MM.1S (cell line): ENCODE data around the gene LILRB4.
"Not testable (repeated sequence)": the region's sequence is repeated elsewhere in the genome, so short reads cannot be mapped to it uniquely, and the experiment has no call there.

Source experiments
- DNase-seq: peaks from one replicate; pipeline ENCODE4 v3.0.0-alpha.2; 2015
- H2AFZ ChIP-seq: fragments of 300-600 bp; sonication (generic); 2 replicates; pipeline ENCODE4 v1.6.0; 2016; ENCODE audit warnings: antibody characterized with exemption, low read length
- H3F3A ChIP-seq: fragments of 300-600 bp; sonication (generic); 2 replicates; pipeline ENCODE4 v1.6.1; 2016; ENCODE audit warnings: mild to moderate bottlenecking, antibody characterized with exemption, low read length, moderate library complexity, mixed read lengths; ENCODE audit not compliant: insufficient read depth
- H3K27ac ChIP-seq: fragments of 300-600 bp; sonication (generic); 2 replicates; pipeline ENCODE4 v1.5.1; 2016; ENCODE audit warnings: mild to moderate bottlenecking, low read length
- H3K27me3 ChIP-seq: fragments of 300-600 bp; sonication (generic); replicated peaks from 2 replicates; pipeline ENCODE4 v1.6.0; 2016; ENCODE audit warnings: low read length; ENCODE audit not compliant: insufficient read depth
- H3K36me3 ChIP-seq: fragments of 300-600 bp; sonication (generic); replicated peaks from 2 replicates; pipeline ENCODE4 v1.6.1; 2016; ENCODE audit warnings: mild to moderate bottlenecking, low read length, mixed read lengths; ENCODE audit not compliant: insufficient read depth
- H3K4me1 ChIP-seq: fragments of 300-600 bp; sonication (generic); 2 replicates; pipeline ENCODE4 v1.6.1; 2016; ENCODE audit warnings: low read length, mixed read lengths
- H3K4me2 ChIP-seq: fragments of 300-600 bp; sonication (generic); 2 replicates; pipeline ENCODE4 v1.6.0; 2016; ENCODE audit warnings: low read depth, low read length
- H3K4me3 ChIP-seq: fragments of 300-600 bp; sonication (generic); 2 replicates; pipeline ENCODE4 v1.5.1; 2016; ENCODE audit warnings: low read length, mixed read lengths
- H3K79me2 ChIP-seq: fragments of 300-600 bp; sonication (generic); 2 replicates; pipeline ENCODE4 v1.6.1; 2016; ENCODE audit warnings: mixed run types, low read length, mixed read lengths
- H3K9ac ChIP-seq: fragments of 300-600 bp; sonication (generic); 2 replicates; pipeline ENCODE4 v1.6.1; 2016; ENCODE audit warnings: low read length, mixed read lengths
- H3K9me2 ChIP-seq: fragments of 300-600 bp; sonication (generic); replicated peaks from 2 replicates; pipeline ENCODE4 v1.6.1; 2016; ENCODE audit warnings: mild to moderate bottlenecking, low read length, mixed read lengths; ENCODE audit not compliant: insufficient read depth
- H3K9me3 ChIP-seq: fragments of 300-600 bp; sonication (generic); replicated peaks from 2 replicates; pipeline ENCODE4 v1.6.1; 2016; ENCODE audit warnings: mild to moderate bottlenecking, low read length, mixed read lengths; ENCODE audit not compliant: insufficient read depth
- H4K20me1 ChIP-seq: fragments of 300-600 bp; sonication (generic); 2 replicates; pipeline ENCODE4 v1.6.1; 2016; ENCODE audit warnings: mild to moderate bottlenecking, low read length, moderate library complexity, mixed read lengths; ENCODE audit not compliant: insufficient read depth
- EZH2 ChIP-seq: fragments of 300-600 bp; sonication (generic); optimal IDR thresholded peaks from 2 replicates; pipeline ENCODE3; 2017; ENCODE audit warnings: low read depth, mild to moderate bottlenecking, antibody characterized with exemption, low read length, mixed read lengths
- EZH2phosphoT487 ChIP-seq: fragments of 300-600 bp; sonication (generic); IDR thresholded peaks from 2 replicates; pipeline ENCODE4 v1.6.1; 2018; ENCODE audit warnings: antibody characterized with exemption, low read length
- TF ChIP-seq, protein P1 (sequence below): fragments of 300-600 bp; sonication (generic); IDR thresholded peaks from 2 replicates; pipeline ENCODE4 v1.5.1; 2016; ENCODE audit warnings: antibody characterized with exemption, low read length, mixed read lengths

Gene LILRB4

DNA sequence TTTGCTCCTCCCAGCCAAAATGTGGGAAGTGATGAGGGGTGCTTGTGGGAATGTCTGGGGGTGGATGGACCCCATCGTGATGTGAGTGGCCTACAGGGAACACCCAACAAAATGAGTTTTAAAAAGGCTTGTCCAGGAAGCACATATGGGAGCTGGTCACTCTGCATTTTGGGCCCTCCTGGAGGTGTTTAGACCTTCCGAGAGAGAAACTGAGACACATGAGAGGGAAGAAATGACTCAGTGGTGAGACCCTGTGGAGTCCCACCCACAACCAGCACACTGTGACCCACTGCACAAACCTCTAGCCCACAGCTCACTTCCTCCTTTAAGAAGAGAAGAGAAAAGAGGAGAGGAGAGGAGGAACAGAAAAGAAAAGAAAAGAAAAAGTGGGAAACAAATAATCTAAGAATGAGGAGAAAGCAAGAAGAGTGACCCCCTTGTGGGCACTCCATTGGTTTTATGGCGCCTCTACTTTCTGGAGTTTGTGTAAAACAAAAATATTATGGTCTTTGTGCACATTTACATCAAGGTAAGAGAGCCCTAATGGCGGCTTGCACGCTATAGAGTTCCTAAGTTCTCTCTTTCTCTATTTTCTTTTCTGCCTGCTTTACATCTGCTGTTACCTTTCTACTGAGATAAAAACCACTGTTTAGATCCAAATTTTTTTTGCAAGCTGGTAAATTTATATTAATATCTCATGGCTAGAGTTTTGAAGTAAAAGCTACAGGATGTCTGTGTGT, 45.8 kb upstream of the LILRB4 start:
- Histone ChIP-seq H3K4me1 (no peaks in the 10 kb centered on the region), H3K27ac (no peak overlapping the region), H3F3A (no peaks in the 10 kb centered on the region), H3K9ac (no peak overlapping the region), H4K20me1 (no peaks in the 10 kb centered on the region), H2AFZ (no peak overlapping the region), H3K9me2 (no peaks in the 10 kb centered on the region), H3K79me2 (no peaks in the 10 kb centered on the region), H3K4me2 (no peak overlapping the region), H3K36me3 (no peaks in the 10 kb centered on the region), H3K9me3 (no peaks in the 10 kb centered on the region), H3K27me3 (peaks cover 82% of the 10 kb centered on the region), H3K4me3 (no peak overlapping the region)
- no peak for DNase-seq
- TF ChIP-seq EZH2 (no peak), EZH2phosphoT487 (no peak)
- TF ChIP-seq, protein P1, sequence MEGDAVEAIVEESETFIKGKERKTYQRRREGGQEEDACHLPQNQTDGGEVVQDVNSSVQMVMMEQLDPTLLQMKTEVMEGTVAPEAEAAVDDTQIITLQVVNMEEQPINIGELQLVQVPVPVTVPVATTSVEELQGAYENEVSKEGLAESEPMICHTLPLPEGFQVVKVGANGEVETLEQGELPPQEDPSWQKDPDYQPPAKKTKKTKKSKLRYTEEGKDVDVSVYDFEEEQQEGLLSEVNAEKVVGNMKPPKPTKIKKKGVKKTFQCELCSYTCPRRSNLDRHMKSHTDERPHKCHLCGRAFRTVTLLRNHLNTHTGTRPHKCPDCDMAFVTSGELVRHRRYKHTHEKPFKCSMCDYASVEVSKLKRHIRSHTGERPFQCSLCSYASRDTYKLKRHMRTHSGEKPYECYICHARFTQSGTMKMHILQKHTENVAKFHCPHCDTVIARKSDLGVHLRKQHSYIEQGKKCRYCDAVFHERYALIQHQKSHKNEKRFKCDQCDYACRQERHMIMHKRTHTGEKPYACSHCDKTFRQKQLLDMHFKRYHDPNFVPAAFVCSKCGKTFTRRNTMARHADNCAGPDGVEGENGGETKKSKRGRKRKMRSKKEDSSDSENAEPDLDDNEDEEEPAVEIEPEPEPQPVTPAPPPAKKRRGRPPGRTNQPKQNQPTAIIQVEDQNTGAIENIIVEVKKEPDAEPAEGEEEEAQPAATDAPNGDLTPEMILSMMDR = no peak

- Histone ChIP-seq H3K79me2 (no peaks in the 10 kb centered on the region), H3K27ac (no peak overlapping the region), H3K4me2 (no peak overlapping the region), H3K9me3 (no peaks in the 10 kb centered on the region), H3K4me3 (no peak overlapping the region), H3K27me3 (peaks cover 77% of the 10 kb centered on the region), H2AFZ (no peak overlapping the region), H3K9ac (no peak overlapping the region), H3K4me1 (no peaks in the 10 kb centered on the region), H3K9me2 (no peaks in the 10 kb centered on the region), H4K20me1 (no peaks in the 10 kb centered on the region), H3K36me3 (no peaks in the 10 kb centered on the region), H3F3A (no peaks in the 10 kb centered on the region)
- DNase-seq = no peak
- no peak for TF ChIP-seq EZH2
- TF ChIP-seq, protein P1 = no peak
- TF ChIP-seq EZH2phosphoT487 = no peak
Observed at GRCh38 chr19:54620464-54620863, 42.3 kb upstream of the LILRB4 start.

- Histone ChIP-seq H3K4me2 (no peak overlapping the region), H3K27ac (no peak overlapping the region)
Observed at GRCh38 chr19:54622431-54622830, 40.4 kb upstream of the LILRB4 start.

GRCh38 chr19:54624234-54624633, 38.6 kb upstream of the LILRB4 start:
- not testable (repeated sequence) for H2AFZ ChIP-seq, H3K4me3 ChIP-seq, H3K36me3 ChIP-seq, DNase-seq, H4K20me1 ChIP-seq, H3F3A ChIP-seq, H3K9ac ChIP-seq, H3K79me2 ChIP-seq, H3K9me3 ChIP-seq, H3K9me2 ChIP-seq, H3K4me1 ChIP-seq, H3K27ac ChIP-seq, H3K4me2 ChIP-seq
- H3K27me3 ChIP-seq = peaks cover 79% of the 10 kb centered on the region

More at GRCh38 chr19:54622431-54622830, 40.4 kb upstream of the LILRB4 start:
- peaks cover 76% of the 10 kb centered on the region for H3K27me3 ChIP-seq
- H3K79me2 ChIP-seq = no peaks in the 10 kb centered on the region
- no peaks in the 10 kb centered on the region for H3K9me2 ChIP-seq
- H3K9ac ChIP-seq = no peak overlapping the region
- no peaks in the 10 kb centered on the region for H3K9me3 ChIP-seq
- H3K4me3 ChIP-seq = no peak overlapping the region
- no peak overlapping the region for H2AFZ ChIP-seq
- H4K20me1 ChIP-seq = no peaks in the 10 kb centered on the region
- no peaks in the 10 kb centered on the region for H3F3A ChIP-seq
- no peaks in the 10 kb centered on the region for H3K4me1 ChIP-seq
- TF ChIP-seq EZH2 (no peak), EZH2phosphoT487 (no peak)
- TF ChIP-seq, protein P1 = no peak
- DNase-seq = no peak
- no peaks in the 10 kb centered on the region for H3K36me3 ChIP-seq

DNA sequence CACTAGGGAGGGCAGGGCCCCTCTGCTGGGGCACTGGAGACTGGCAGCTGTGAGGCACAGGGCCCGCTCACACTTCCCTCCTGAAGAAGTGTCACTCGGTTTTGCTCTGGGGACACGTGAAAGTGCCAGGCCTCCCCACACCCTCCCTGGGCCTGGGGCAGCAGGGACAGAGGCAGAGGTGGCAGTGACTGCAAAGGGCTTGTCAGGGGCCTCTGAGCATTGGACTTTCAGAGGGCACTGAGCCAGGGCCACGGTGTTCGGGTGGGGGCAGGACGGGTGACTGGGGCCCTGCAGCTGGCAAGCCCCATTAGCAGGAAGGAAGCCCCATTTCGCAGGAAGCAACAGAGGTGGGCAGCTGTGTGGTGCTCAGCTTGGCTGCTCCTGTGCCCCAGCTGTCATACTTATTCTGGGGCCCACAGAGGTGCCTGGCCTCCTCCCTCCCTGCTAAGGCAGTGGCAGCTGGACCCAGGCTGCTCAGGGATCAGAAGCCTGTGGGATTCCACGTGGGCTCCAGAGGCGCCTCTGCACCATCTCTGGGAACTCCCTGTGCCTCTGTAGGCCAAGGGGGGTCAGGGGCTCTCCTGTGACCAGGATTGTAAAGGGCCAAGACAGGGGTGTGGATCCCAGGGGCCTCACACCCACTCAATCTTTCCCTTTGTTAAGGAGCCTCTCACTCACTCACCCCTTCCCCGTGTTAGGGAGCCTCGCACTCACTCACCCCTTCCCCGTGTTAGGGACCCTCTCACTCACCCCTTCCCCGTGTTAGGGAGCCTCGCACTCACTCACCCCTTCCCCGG, 37.7 kb upstream of the LILRB4 start:
- DNase-seq, H2AFZ ChIP-seq, H3K9me3 ChIP-seq, H3K4me1 ChIP-seq, H3K4me2 ChIP-seq, H3F3A ChIP-seq, H3K4me3 ChIP-seq, H3K36me3 ChIP-seq, H3K9me2 ChIP-seq, H3K79me2 ChIP-seq, H3K9ac ChIP-seq, H4K20me1 ChIP-seq, H3K27ac ChIP-seq: not testable (repeated sequence)
- peaks cover 79% of the 10 kb centered on the region for H3K27me3 ChIP-seq
